KMS-11 (cell line): Measurements from ENCODE around the gene RASA3.

ENCODE experiments used
- H2AFZ ChIP-seq: fragments of 200-600 bp; sonication (generic); 2 replicates; pipeline ENCODE4 v1.6.1; 2016; ENCODE audit warnings: antibody characterized with exemption, mixed run types, low read depth
- H3K27ac ChIP-seq: fragments of 200-600 bp; sonication (generic); 2 replicates; pipeline ENCODE4 v1.6.1; 2016; ENCODE audit warnings: mild to moderate bottlenecking, mixed run types
- H3K27me3 ChIP-seq: fragments of 200-600 bp; sonication (generic); 2 replicates; pipeline ENCODE4 v1.6.1; 2017; ENCODE audit warnings: mild to moderate bottlenecking, low read depth, mixed run types, moderate library complexity; ENCODE audit not compliant: insufficient read depth
- H3K36me3 ChIP-seq: fragments of 200-600 bp; sonication (generic); 2 replicates; pipeline ENCODE4 v1.6.1; 2017; ENCODE audit warnings: mild to moderate bottlenecking, mixed run types; ENCODE audit not compliant: insufficient read depth
- H3K4me1 ChIP-seq: fragments of 200-600 bp; sonication (generic); 2 replicates; pipeline ENCODE4 v1.6.1; 2016; ENCODE audit warnings: mild to moderate bottlenecking, low read depth, mixed run types; ENCODE audit not compliant: poor library complexity, severe bottlenecking
- H3K4me2 ChIP-seq: fragments of 200-600 bp; sonication (generic); 2 replicates; pipeline ENCODE4 v1.7.0; 2016; ENCODE audit warnings: mild to moderate bottlenecking, mixed run types
- H3K4me3 ChIP-seq: fragments of 200-600 bp; sonication (generic); IDR thresholded peaks from 2 replicates; pipeline ENCODE4 v1.6.1; 2017; ENCODE audit warnings: low read depth, low read length, mixed read lengths; ENCODE audit not compliant: insufficient read depth
- H3K79me2 ChIP-seq: fragments of 200-600 bp; sonication (generic); 2 replicates; pipeline ENCODE4 v1.6.1; 2016; ENCODE audit warnings: low read depth, mixed run types; ENCODE audit not compliant: insufficient read depth
- H3K9ac ChIP-seq: fragments of 200-600 bp; sonication (generic); 2 replicates; pipeline ENCODE4 v1.6.1; 2016; ENCODE audit warnings: mild to moderate bottlenecking, mixed run types
- H4K20me1 ChIP-seq: fragments of 200-600 bp; sonication (generic); 2 replicates; pipeline ENCODE4 v1.6.1; 2016; ENCODE audit warnings: mild to moderate bottlenecking, mixed run types; ENCODE audit not compliant: insufficient read depth
- CTCF ChIP-seq: fragments of 200-600 bp; sonication (generic); conservative IDR thresholded peaks from 2 replicates; pipeline ENCODE4 v1.6.1; 2017; ENCODE audit warnings: low read depth, mild to moderate bottlenecking, antibody characterized with exemption, low read length, moderate library complexity, mixed read lengths

RASA3 gene

DNA sequence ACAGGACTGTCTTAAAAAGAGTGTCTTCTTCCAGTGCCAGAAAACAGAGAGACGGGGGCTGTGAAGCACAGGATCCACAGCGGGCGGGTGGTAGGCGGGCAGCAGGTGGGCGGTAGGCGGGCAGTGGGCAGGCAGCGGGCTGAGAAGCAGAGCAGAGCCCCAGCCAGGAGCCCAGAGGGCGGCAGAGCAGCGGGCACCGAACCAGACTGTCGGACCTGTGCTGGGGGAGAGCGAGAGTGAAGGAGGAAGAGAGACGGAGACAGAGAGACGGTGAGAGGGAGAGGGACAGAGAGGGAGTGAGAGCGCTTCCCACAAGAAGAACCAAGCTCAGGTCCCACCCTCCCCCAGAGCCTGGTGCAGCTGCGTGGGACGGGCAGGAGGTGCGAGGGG lies 30.3 kb downstream of the RASA3 start:
- H3K4me1 ChIP-seq = peaks cover 3% of the 10 kb centered on the region

GRCh38 chr13:114101358-114102130 lies 30.9 kb downstream of the RASA3 start:
- H3K4me2 ChIP-seq = no peak overlapping the region
- H3K4me1 ChIP-seq = peaks cover 3% of the 10 kb centered on the region
- no peak for TF ChIP-seq CTCF
- H3K79me2 ChIP-seq = no peaks in the 10 kb centered on the region
- H3K27me3 ChIP-seq = no peaks in the 10 kb centered on the region
- no peaks in the 10 kb centered on the region for H3K36me3 ChIP-seq
- H4K20me1 ChIP-seq = no peaks in the 10 kb centered on the region
- H3K27ac ChIP-seq = no peak overlapping the region
- no peak overlapping the region for H2AFZ ChIP-seq
- no peak overlapping the region for H3K9ac ChIP-seq
- H3K4me3 ChIP-seq = no peak overlapping the region

More for the DNA sequence above, 30.3 kb downstream of the RASA3 start:
- Histone ChIP-seq H3K27ac (no peak overlapping the region), H2AFZ (no peak overlapping the region), H3K79me2 (no peaks in the 10 kb centered on the region), H4K20me1 (no peaks in the 10 kb centered on the region), H3K9ac (no peak overlapping the region), H3K27me3 (no peaks in the 10 kb centered on the region), H3K36me3 (no peaks in the 10 kb centered on the region), H3K4me2 (no peak overlapping the region), H3K4me3 (no peak overlapping the region)
- TF ChIP-seq CTCF = no peak

GRCh38 chr13:114100446-114101357 lies 31.7 kb downstream of the RASA3 start:
- Histone ChIP-seq H3K9ac (no peak overlapping the region), H3K4me1 (peaks cover 3% of the 10 kb centered on the region), H3K4me2 (no peak overlapping the region), H3K27me3 (no peaks in the 10 kb centered on the region), H3K27ac (no peak overlapping the region), H3K4me3 (no peak overlapping the region), H2AFZ (no peak overlapping the region), H3K79me2 (no peaks in the 10 kb centered on the region), H3K36me3 (no peaks in the 10 kb centered on the region), H4K20me1 (no peaks in the 10 kb centered on the region)
- TF ChIP-seq CTCF = no peak

- H3K36me3 ChIP-seq = no peaks in the 10 kb centered on the region
- no peak overlapping the region for H3K4me3 ChIP-seq
- H3K4me1 ChIP-seq = peaks cover 3% of the 10 kb centered on the region
- no peaks in the 10 kb centered on the region for H3K79me2 ChIP-seq
- no peak overlapping the region for H2AFZ ChIP-seq
- H3K27ac ChIP-seq = no peak overlapping the region
- no peaks in the 10 kb centered on the region for H3K27me3 ChIP-seq
- H3K4me2 ChIP-seq = no peak overlapping the region
- no peak for TF ChIP-seq CTCF
- no peak overlapping the region for H3K9ac ChIP-seq
- no peaks in the 10 kb centered on the region for H4K20me1 ChIP-seq
These were observed 32.4 kb downstream of the RASA3 start for GRCh38 chr13:114099918-114100445.
